Uterus (tissue), 2 donors: ENCODE data around the gene BRSK2.

Source experiments
- CTCF ChIP-seq, 4 experiments: fragments of 200-600 bp in 2 of 4; fragments of 450-650 bp in 2 of 4; sonication (generic) in 2 of 4; IDR thresholded peaks; one replicate each; pipeline ENCODE4 v1.5.1; 2016 to 2019; ENCODE audit warnings: antibody characterized with exemption in 4 of 4, mild to moderate bottlenecking in 2 of 4, moderate library complexity in 1 of 4
- POLR2A ChIP-seq, 2 donors: fragments of 450-650 bp; IDR thresholded peaks; one replicate each; pipeline ENCODE4 v1.6.1; 2016; ENCODE audit warnings: antibody characterized with exemption in 2 of 2, mild to moderate bottlenecking in 1 of 2, moderate library complexity in 1 of 2

GRCh38 chr11:1403078-1403620 is 13.4 kb downstream of the BRSK2 start:
- TF ChIP-seq POLR2A (IDR thresholded peaks at IDR 0.05) = no peak
- TF ChIP-seq CTCF (IDR thresholded peaks at IDR 0.05) = no peak
